HepG2 (cell line): ENCODE data around the gene NRK.

Source experiments
- AKNA ChIP-seq: sonication (generic); formaldehyde crosslinking; IDR thresholded peaks from 2 replicates; pipeline ENCODE4 v1.4.0; 2020; ENCODE audit warnings: missing genetic modification reagents, borderline replicate concordance
- FOXK1 ChIP-seq: sonication (generic); formaldehyde crosslinking; IDR thresholded peaks from 2 replicates; pipeline ENCODE4 v1.4.0; 2020; ENCODE audit warnings: low read depth, missing genetic modification reagents, borderline replicate concordance
- SIN3B ChIP-seq: fragments of 150-350 bp; IDR thresholded peaks from 2 replicates; pipeline ENCODE4 v1.6.1; 2014; ENCODE audit warnings: low read length

GRCh38 chrX:105820247-105820646 is 2.1 kb upstream of the NRK start:
- TF ChIP-seq FOXK1 (CRISPR knock-in tag) (no peak), AKNA (CRISPR knock-in tag) (no peak), SIN3B (no peak)
